Glutamatergic neuron (in vitro differentiated cells): Measurements from ENCODE around the gene FAIM2. TPM values are rescaled to one million over a fixed set of nuclear protein-coding genes. Genes with fewer than 3 reads are reported as not detected.

ENCODE experiments used
- DNase-seq: peaks from one replicate; pipeline ENCODE4 v3.0.0; 2022
- H3K27ac Mint-ChIP-seq: one replicate; pipeline ENCODE4 v1.8.0; 2020; ENCODE audit warnings: mild to moderate bottlenecking, mixed read lengths, inconsistent platforms; ENCODE audit not compliant: unreplicated experiment
- H3K27me3 Mint-ChIP-seq: one replicate; pipeline ENCODE4 v1.8.0; 2020; ENCODE audit warnings: mild to moderate bottlenecking, moderate library complexity, mixed read lengths, inconsistent platforms; ENCODE audit not compliant: unreplicated experiment
- H3K36me3 Mint-ChIP-seq: one replicate; pipeline ENCODE4 v1.8.0; 2020; ENCODE audit warnings: mild to moderate bottlenecking, mixed read lengths, inconsistent platforms; ENCODE audit not compliant: unreplicated experiment
- H3K4me1 Mint-ChIP-seq: one replicate; pipeline ENCODE4 v1.8.0; 2020; ENCODE audit warnings: mild to moderate bottlenecking, low read depth, mixed read lengths, inconsistent platforms; ENCODE audit not compliant: unreplicated experiment
- H3K4me3 Mint-ChIP-seq: one replicate; pipeline ENCODE4 v1.8.0; 2020; ENCODE audit warnings: mild to moderate bottlenecking, mixed read lengths, inconsistent platforms; ENCODE audit not compliant: unreplicated experiment
- H3K9me3 Mint-ChIP-seq: one replicate; pipeline ENCODE4 v1.8.0; 2020; ENCODE audit warnings: mild to moderate bottlenecking, moderate library complexity, mixed read lengths, inconsistent platforms; ENCODE audit not compliant: unreplicated experiment
- total RNA-seq: library from RNA; stranded (reverse); fragmentation: NEBNext Ultra II Directional; extraction: Animal tissue kit (Norgen Biotek cat#: 25700); gene quantifications from one replicate; pipeline ENCODE4 v1.2.1, GENCODE V29; 2021; ENCODE audit not compliant: unreplicated experiment
- TF ChIP-seq, protein P1 (sequence below): fragments of 200-600 bp; sonication (generic); IDR thresholded peaks from one replicate; pipeline ENCODE4 v1.5.0; 2021; ENCODE audit not compliant: partially characterized antibody, unreplicated experiment

FAIM2 gene
- total RNA-seq, 1 donor from 2014 or later, result 3.5 TPM

DNA sequence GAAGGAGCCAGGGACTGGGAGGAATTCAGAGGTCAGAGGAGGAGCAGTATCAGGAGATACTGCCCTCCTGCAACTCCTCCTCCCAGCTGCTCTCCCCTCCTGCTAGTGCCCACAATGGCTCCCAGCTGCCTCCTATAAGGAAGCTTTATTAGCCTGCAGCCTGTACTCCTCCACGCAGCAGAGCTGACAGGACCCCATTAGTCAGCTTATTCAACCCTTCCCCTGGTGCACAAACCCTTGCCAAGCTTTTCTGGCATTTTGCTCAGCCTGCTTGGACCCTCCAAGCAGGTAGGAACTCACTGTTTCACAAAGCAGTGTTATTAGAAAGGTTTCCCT, 39.9 kb upstream of the FAIM2 start:
- peaks cover 4% of the 10 kb centered on the region for H3K4me1 Mint-ChIP-seq
- peaks cover 4% of the 10 kb centered on the region for H3K27me3 Mint-ChIP-seq
- no peak overlapping the region for H3K4me3 Mint-ChIP-seq
- H3K27ac Mint-ChIP-seq, result no peak overlapping the region
- no peaks in the 10 kb centered on the region for H3K36me3 Mint-ChIP-seq
- DNase-seq, result no peak
- TF ChIP-seq, protein P1, sequence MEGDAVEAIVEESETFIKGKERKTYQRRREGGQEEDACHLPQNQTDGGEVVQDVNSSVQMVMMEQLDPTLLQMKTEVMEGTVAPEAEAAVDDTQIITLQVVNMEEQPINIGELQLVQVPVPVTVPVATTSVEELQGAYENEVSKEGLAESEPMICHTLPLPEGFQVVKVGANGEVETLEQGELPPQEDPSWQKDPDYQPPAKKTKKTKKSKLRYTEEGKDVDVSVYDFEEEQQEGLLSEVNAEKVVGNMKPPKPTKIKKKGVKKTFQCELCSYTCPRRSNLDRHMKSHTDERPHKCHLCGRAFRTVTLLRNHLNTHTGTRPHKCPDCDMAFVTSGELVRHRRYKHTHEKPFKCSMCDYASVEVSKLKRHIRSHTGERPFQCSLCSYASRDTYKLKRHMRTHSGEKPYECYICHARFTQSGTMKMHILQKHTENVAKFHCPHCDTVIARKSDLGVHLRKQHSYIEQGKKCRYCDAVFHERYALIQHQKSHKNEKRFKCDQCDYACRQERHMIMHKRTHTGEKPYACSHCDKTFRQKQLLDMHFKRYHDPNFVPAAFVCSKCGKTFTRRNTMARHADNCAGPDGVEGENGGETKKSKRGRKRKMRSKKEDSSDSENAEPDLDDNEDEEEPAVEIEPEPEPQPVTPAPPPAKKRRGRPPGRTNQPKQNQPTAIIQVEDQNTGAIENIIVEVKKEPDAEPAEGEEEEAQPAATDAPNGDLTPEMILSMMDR, result no peak
- peaks cover 3% of the 10 kb centered on the region for H3K9me3 Mint-ChIP-seq

DNA sequence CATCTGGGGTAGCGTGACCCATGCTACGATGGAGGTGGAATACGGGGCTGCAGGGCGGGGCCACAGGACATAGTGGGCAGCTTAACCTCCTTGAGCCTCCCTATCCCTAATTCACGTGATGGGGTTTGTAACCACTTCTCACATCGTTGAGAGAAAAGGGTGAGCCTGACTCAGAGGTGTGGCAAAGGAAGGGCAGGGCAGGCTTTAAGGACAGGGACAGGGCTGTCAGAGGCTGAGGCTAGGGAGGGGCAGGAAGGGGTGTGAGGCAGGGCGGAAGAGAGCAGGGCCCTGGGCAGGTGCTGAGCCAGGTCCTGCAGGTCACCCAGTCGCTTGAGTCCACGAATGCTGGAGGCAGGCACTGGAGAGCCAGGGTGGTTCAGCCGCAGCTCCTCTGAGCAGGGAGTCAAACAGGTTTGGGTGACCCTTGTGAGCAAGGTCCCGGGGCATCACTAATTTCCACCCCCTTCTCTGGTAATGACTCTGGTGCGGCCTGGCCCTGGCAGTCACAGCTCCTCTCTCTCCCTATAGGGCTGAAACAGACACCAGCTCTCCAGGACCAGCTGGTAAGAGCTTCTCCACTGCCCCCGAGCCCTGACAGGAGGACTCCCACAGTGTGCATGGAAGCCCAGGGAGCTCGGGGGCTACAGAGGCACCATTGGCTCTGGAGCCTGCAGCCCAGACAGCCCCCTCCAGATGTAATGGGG, 39.4 kb upstream of the FAIM2 start:
- Mint-ChIP-seq H3K27ac (no peak overlapping the region), H3K4me1 (peaks cover 4% of the 10 kb centered on the region), H3K36me3 (no peaks in the 10 kb centered on the region), H3K4me3 (no peak overlapping the region), H3K9me3 (peaks cover 3% of the 10 kb centered on the region), H3K27me3 (peaks cover 4% of the 10 kb centered on the region)
- TF ChIP-seq, protein P1, result no peak
- DNase-seq, result no peak

DNA sequence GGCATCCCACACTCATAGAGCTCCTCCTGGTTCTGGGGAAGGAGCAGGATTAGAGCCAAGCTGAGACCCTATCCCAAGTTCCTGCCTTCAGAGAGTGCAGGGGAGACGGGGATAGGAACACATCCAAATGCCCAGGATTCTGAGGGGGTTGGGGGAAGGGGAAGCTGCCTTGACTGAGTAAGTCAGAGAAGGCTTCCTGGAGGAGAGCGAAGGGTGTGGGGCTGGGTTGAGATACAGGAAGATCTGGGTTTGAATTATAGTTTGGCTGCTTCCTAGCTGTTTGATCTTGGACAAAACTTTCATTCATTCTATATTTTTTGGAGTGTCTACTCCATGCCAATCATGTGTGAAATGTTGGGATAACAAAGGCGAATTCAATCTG, 38.8 kb upstream of the FAIM2 start:
- Mint-ChIP-seq H3K27ac (no peak overlapping the region), H3K36me3 (no peaks in the 10 kb centered on the region), H3K27me3 (peaks cover 4% of the 10 kb centered on the region), H3K4me1 (peaks cover 4% of the 10 kb centered on the region), H3K4me3 (no peak overlapping the region), H3K9me3 (peaks cover 3% of the 10 kb centered on the region)
- TF ChIP-seq, protein P1, result no peak
- DNase-seq, result no peak

DNA sequence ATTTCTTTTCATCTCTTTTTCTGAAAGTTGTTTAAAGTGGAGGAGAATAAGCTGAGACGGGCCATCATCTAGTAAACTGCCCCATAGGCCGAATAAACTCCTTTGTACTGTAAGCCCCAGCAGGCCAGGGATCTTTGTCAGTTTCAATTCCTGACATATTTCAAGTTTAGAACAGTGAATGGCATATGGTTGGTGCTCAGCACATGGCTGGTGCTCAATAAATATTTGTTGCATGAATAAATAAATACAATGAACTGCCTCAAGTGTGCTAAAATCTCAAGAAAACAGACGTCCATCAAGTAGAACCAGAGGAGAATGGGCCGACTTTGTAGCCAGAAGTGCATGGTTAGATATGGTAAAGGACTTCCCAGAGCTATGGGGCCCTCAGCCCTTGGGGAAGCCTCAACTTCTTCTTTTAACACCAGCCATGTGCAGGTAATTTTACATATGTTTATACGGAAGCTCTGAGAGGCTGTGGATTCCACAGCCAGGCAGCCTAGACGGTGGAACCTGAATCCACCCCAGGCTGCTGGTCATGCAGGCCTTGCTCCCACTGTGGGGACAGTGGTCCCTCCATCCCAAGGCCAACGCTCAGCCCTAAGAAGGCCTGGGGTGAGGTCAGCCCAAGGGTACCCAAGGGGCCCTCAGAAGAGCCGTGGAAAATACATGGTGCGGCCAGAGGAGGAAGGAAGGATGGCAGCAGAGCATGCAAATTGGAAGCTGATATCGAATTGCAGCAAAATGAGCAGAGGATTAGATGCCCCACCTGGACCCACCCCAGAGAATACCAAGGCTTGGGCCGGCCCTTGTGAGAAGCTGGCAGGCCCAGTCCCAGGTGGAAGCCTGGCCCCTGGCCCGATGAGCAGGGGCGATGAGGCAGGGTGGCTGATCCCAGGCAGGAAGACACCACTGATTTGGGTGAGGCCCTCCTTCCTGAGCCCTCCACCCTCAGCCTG, 38.1 kb upstream of the FAIM2 start:
- H3K9me3 Mint-ChIP-seq, result peaks cover 3% of the 10 kb centered on the region
- no peak overlapping the region for H3K4me3 Mint-ChIP-seq
- H3K27ac Mint-ChIP-seq, result no peak overlapping the region
- DNase-seq, result no peak
- TF ChIP-seq, protein P1, result no peak
- H3K27me3 Mint-ChIP-seq, result peaks cover 4% of the 10 kb centered on the region
- H3K36me3 Mint-ChIP-seq, result no peaks in the 10 kb centered on the region
- peaks cover 4% of the 10 kb centered on the region for H3K4me1 Mint-ChIP-seq

DNA sequence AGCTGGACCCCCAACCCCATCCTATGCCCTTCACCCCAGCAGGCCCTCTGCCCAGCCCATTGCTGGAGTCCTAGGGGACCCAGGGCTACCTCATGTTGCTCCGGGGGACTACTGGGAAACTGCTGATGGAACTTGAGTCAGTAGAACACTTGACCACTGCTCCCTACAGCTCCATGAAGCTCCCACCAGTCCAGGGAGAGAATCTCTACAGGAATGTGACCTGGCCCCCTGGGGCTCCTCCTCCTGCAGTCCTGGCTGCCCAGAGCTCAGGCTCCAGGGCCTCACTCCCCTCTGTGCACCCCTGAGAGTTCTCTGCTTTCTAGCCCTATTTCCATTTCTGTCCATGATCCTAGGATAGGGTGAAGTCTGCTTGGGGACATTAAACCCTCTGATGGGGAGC, 36.0 kb upstream of the FAIM2 start:
- Mint-ChIP-seq H3K27me3 (peaks cover 4% of the 10 kb centered on the region), H3K27ac (no peak overlapping the region), H3K4me1 (peaks cover 2% of the 10 kb centered on the region), H3K36me3 (peaks cover 4% of the 10 kb centered on the region), H3K9me3 (peaks cover 3% of the 10 kb centered on the region), H3K4me3 (no peak overlapping the region)
- TF ChIP-seq, protein P1, result no peak
- no peak for DNase-seq
